Fibroblast of lung (primary cell): ENCODE results near the gene KIF1B.

ENCODE experiments used
- EZH2 ChIP-seq: IDR thresholded peaks from 2 replicates; pipeline ENCODE4 v1.5.1; 2012; ENCODE audit warnings: low read length, control low read depth, mild to moderate bottlenecking; ENCODE audit errors: missing control alignments
- TF ChIP-seq, protein P1 (sequence below), 2 donors: IDR thresholded peaks in 1 of 2; conservative IDR thresholded peaks in 1 of 2; 1 replicate in 1 of 2; 2 replicates in 1 of 2; pipeline ENCODE4 v1.5.1; 2011 to 2012; ENCODE audit warnings: low read length in 2 of 2, control low read depth in 1 of 2, inconsistent platforms in 1 of 2, low read depth in 1 of 2, mild to moderate bottlenecking in 1 of 2

- TF ChIP-seq, protein P1, sequence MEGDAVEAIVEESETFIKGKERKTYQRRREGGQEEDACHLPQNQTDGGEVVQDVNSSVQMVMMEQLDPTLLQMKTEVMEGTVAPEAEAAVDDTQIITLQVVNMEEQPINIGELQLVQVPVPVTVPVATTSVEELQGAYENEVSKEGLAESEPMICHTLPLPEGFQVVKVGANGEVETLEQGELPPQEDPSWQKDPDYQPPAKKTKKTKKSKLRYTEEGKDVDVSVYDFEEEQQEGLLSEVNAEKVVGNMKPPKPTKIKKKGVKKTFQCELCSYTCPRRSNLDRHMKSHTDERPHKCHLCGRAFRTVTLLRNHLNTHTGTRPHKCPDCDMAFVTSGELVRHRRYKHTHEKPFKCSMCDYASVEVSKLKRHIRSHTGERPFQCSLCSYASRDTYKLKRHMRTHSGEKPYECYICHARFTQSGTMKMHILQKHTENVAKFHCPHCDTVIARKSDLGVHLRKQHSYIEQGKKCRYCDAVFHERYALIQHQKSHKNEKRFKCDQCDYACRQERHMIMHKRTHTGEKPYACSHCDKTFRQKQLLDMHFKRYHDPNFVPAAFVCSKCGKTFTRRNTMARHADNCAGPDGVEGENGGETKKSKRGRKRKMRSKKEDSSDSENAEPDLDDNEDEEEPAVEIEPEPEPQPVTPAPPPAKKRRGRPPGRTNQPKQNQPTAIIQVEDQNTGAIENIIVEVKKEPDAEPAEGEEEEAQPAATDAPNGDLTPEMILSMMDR (conservative IDR thresholded peaks at IDR 0.05 in 1 of 2, IDR thresholded peaks at IDR 0.05 in 1 of 2; ENCODE audit: low read depth in 1 of 2, low read length in 2 of 2), result no peak
- no peak for TF ChIP-seq EZH2
Measured at GRCh38 chr1:10398278-10398733, 187.9 kb downstream of the KIF1B start.
